GM23338 (cell line): ENCODE measurements around the gene MPRIP. TPM values are rescaled to one million over a fixed set of nuclear protein-coding genes. Genes with fewer than 3 reads are reported as not detected.
A peak's percentile ranks its signal among the peaks of the same experiment; 100 is the strongest.

ENCODE experiments used
- ATAC-seq: fragments of 200-7000 bp; cut with Tn5 transposase; 3 replicates; pipeline ENCODE4 v1.9.1; 2020
- DNase-seq: peaks from one replicate; pipeline ENCODE4 v3.0.0-alpha.2; 2015; ENCODE audit warnings: low spot score
- H2AFZ ChIP-seq: fragments of 200-600 bp; sonication (generic); 2 replicates; pipeline ENCODE4 v1.8.0; 2016; ENCODE audit warnings: antibody characterized with exemption, mild to moderate bottlenecking, moderate library complexity
- H3F3A ChIP-seq: fragments of 200-600 bp; sonication (generic); replicated peaks from 2 replicates; pipeline ENCODE4 v1.8.0; 2017; ENCODE audit warnings: antibody characterized with exemption, mixed run types, low read depth
- H3K27ac ChIP-seq: fragments of 200-600 bp; sonication (generic); 2 replicates; pipeline ENCODE4 v1.6.1; 2016; ENCODE audit warnings: low read depth
- H3K27me3 ChIP-seq: fragments of 200-600 bp; sonication (generic); 2 replicates; pipeline ENCODE4 v1.8.0; 2016; ENCODE audit warnings: mild to moderate bottlenecking, mixed run types, moderate library complexity; ENCODE audit not compliant: insufficient read depth
- H3K36me3 ChIP-seq: fragments of 200-600 bp; sonication (generic); 2 replicates; pipeline ENCODE4 v1.8.0; 2016; ENCODE audit warnings: mild to moderate bottlenecking; ENCODE audit not compliant: insufficient read depth
- H3K4me1 ChIP-seq: fragments of 200-600 bp; sonication (generic); 2 replicates; pipeline ENCODE4 v1.8.0; 2016; ENCODE audit warnings: mild to moderate bottlenecking, moderate library complexity; ENCODE audit not compliant: insufficient read depth
- H3K4me2 ChIP-seq: fragments of 200-600 bp; sonication (generic); 2 replicates; pipeline ENCODE4 v1.7.1; 2017; ENCODE audit warnings: mixed run types
- H3K4me3 ChIP-seq: fragments of 200-600 bp; sonication (generic); 2 replicates; pipeline ENCODE4 v1.6.1; 2016; ENCODE audit warnings: mixed run types
- H3K79me2 ChIP-seq: fragments of 200-600 bp; sonication (generic); replicated peaks from 2 replicates; pipeline ENCODE4 v1.8.0; 2017; ENCODE audit warnings: mild to moderate bottlenecking; ENCODE audit not compliant: insufficient read depth
- H3K9me2 ChIP-seq: fragments of 200-600 bp; sonication (generic); 2 replicates; pipeline ENCODE4 v1.8.0; 2017; ENCODE audit not compliant: insufficient read depth
- H4K20me1 ChIP-seq: fragments of 200-600 bp; sonication (generic); replicated peaks from 2 replicates; pipeline ENCODE4 v1.8.0; 2017; ENCODE audit warnings: mild to moderate bottlenecking; ENCODE audit not compliant: insufficient read depth
- H3K27ac Mint-ChIP-seq: 2 replicates; pipeline ENCODE4 v1.8.0; 2020; ENCODE audit warnings: inconsistent platforms, mild to moderate bottlenecking, moderate library complexity, mixed read lengths
- H3K27me3 Mint-ChIP-seq: 3 replicates; pipeline ENCODE4 v1.8.0; 2022; ENCODE audit warnings: low read depth, mild to moderate bottlenecking, moderate library complexity, mixed read lengths, inconsistent platforms; ENCODE audit not compliant: insufficient read depth, poor library complexity
- H3K36me3 Mint-ChIP-seq: 3 replicates; pipeline ENCODE4 v1.8.0; 2021; ENCODE audit warnings: low read depth, mild to moderate bottlenecking, inconsistent platforms, moderate library complexity, mixed read lengths
- H3K4me1 Mint-ChIP-seq: 3 replicates; pipeline ENCODE4 v1.8.0; 2020; ENCODE audit warnings: mild to moderate bottlenecking, inconsistent platforms, mixed read lengths
- H3K4me3 Mint-ChIP-seq: 3 replicates; pipeline ENCODE4 v1.8.0; 2021; ENCODE audit warnings: moderate library complexity, mild to moderate bottlenecking, inconsistent platforms, mixed read lengths
- H3K9me3 Mint-ChIP-seq: 3 replicates; pipeline ENCODE4 v1.8.0; 2020; ENCODE audit warnings: moderate library complexity, mild to moderate bottlenecking, inconsistent platforms, mixed read lengths
- EZH2phosphoT487 ChIP-seq: fragments of 200-600 bp; sonication (generic); IDR thresholded peaks from one replicate; pipeline ENCODE4 v1.8.1; 2018; ENCODE audit warnings: antibody characterized with exemption; ENCODE audit not compliant: unreplicated experiment
- JUNB ChIP-seq: IDR thresholded peaks from one replicate; pipeline ENCODE4 v1.6.1; 2016; ENCODE audit warnings: antibody characterized with exemption; ENCODE audit not compliant: unreplicated experiment
- NANOG ChIP-seq: IDR thresholded peaks from 2 replicates; pipeline ENCODE4 v1.6.1; 2016; ENCODE audit warnings: antibody characterized with exemption, borderline replicate concordance
- ZNF331 ChIP-seq: fragments of 250-450 bp; sonication (Bioruptor Pico); IDR thresholded peaks from 2 replicates; pipeline ENCODE4 v1.5.0; 2020; ENCODE audit warnings: low read depth, mild to moderate bottlenecking, moderate library complexity
- ZNF462 ChIP-seq: fragments of 250-450 bp; sonication (Bioruptor Pico); IDR thresholded peaks from 2 replicates; pipeline ENCODE4 v1.5.0; 2020; ENCODE audit warnings: mild to moderate bottlenecking, moderate library complexity
- polyA plus RNA-seq: library from polyadenylated mRNA; unstranded; fragments of >200 nt; fragmentation: Nextera tagmentation; extraction: Ambion mirVana; gene quantifications from 2 replicates; pipeline ENCODE4 v1.2.1, GENCODE V29; 2016
- total RNA-seq: library from RNA; depleted of rRNA; stranded (reverse); fragments of >200 nt; shearing (Covaris generic); gene quantifications from 2 replicates; pipeline ENCODE4 v1.2.3, GENCODE V29; 2014

MPRIP gene
- total and polyA plus RNA-seq, 2 experiments from 2014 or later, result 39.3 to 113 TPM

DNA sequence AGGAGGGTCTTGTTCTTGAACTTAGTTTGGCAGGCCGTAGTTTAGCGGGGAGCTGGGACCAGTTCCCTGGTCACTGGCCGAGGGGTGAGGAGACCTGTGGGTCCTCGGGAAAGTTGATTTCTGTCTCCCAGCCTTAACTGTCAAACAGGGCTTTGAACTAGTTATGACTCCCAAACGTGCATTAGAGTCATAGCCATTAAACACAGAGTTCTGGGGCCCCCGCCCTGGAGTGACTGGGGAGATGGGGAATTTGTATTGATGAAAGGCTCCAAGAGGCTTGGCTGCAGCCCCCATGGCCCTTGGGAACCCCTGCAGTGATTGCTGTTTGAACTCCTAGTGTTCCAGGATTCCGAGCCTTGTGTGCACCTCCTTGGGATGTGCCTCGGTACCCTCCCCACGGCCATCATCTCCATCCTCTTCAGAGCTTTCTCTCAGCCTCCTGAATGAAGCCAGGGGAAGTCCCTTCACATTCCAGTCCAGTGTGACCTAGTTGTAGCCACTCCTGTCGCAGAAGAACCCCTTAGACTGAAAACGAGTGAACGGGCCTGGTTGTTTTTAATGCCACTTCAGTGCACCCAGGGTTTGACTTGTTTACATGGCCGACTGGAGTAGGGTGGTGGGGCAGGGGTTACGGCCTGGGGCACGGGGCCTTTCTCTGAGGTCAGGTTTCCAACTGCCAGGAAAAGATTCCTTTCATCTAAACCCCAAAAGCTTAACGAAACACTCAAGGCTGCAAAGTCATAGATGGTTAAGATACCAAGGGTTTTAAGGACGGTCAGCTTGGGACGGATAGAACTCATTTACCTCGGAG lies 1.4 kb downstream of the MPRIP start:
- H3K4me3 Mint-ChIP-seq, result peak overlapping the region; percentile 97
- H3K27ac Mint-ChIP-seq, result no peak overlapping the region
- Histone ChIP-seq H3K4me2 (peak overlapping the region; percentile 98), H3K27me3 (peaks cover 5% of the 10 kb centered on the region; the same call in 1 of the 2 replicates), H2AFZ (0 out of 2 replicates have a peak overlapping the region, but pooled peaks have one; percentile 56), H3K79me2 (peaks cover 57% of the 10 kb centered on the region), H4K20me1 (peaks cover 42% of the 10 kb centered on the region), H3K9me2 (no peaks in the 10 kb centered on the region), H3K4me1 (peaks cover 30% of the 10 kb centered on the region), H3K36me3 (no peaks in the 10 kb centered on the region), H3F3A (no peaks in the 10 kb centered on the region), H3K4me3 (peak overlapping the region; percentile 94), H3K27ac (no peak overlapping the region)
- H3K27me3 Mint-ChIP-seq, result peaks cover 15% of the 10 kb centered on the region
- ATAC-seq (peak; percentile 4; the same call in 2 of the 3 replicates), DNase-seq (peak; percentile 32)
- peaks cover 43% of the 10 kb centered on the region for H3K4me1 Mint-ChIP-seq
- no peaks in the 10 kb centered on the region for H3K9me3 Mint-ChIP-seq
- no peak for TF ChIP-seq EZH2phosphoT487
- TF ChIP-seq ZNF462, result no peak
- TF ChIP-seq JUNB, result no peak
- TF ChIP-seq NANOG, result no peak
- no peak for TF ChIP-seq ZNF331
- H3K36me3 Mint-ChIP-seq, result peaks cover 11% of the 10 kb centered on the region
